T-helper 22 cell (primary cell): ENCODE results near the gene CCL4L2.
"Not testable (repeated sequence)": the region's sequence is repeated elsewhere in the genome, so short reads cannot be mapped to it uniquely, and the experiment has no call there.

Experiments used
- DNase-seq: peaks from one replicate; pipeline ENCODE4 v3.0.0-alpha.2; 2020; ENCODE audit warnings: low read depth

Gene CCL4L2

DNA sequence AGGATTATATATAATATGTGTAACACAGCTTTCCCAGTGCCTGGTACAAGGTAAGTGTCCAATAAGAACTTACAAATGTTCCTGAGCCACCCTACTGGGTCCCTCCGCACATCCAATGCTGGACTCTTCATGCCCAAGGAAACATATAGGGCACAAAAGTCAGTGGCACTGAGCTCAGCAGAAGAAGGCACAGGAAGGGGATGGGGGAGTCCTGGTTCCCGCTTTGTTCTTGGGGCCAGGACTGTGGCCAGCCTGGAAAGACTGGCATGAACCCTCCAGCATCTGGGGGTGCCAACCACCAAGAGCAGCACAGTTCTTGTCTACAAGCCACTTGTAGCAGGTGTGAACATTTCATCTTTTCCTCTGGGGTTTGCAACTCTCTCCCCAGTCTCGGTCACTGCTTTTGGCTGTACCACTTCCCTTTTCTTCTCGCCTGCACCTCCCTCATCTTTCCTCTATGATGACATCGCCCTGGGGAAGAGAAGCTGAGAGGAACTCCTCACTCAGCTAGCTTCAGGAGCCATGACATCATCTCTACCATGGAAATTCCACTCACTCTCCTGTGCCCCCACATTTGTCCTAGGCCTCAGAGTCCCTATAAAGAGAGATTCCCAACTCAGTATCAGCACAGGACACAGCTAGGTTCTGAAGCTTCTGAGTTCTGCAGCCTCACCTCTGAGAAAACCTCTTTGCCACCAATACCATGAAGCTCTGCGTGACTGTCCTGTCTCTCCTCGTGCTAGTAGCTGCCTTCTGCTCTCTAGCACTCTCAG, at the start of gene CCL4L2:
Gene CCL4L2, plus strand, starts transcription at position 625 of the 773 bp plus-strand sequence.
- DNase-seq = not testable (repeated sequence)

DNA sequence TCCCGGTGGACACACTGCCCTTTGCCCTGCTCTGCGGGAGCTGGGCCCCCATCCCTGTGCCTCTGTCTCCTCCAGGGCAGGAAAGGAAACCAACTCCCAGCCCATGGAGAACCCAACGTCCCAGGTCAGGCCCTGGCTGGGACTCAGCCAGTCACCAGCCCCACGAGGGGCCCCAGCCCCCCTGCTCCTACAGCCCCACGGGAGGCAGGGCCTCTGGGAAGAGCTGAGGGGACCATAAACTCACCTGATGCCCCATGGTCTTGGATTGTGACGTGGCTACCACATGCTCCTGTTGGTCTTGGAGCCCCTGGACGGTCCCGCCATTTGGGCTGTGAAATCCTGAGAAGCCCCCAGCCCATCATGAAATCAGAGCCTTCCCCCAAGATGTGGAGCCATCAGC, 42.0 kb upstream of the CCL4L2 start:
- not testable (repeated sequence) for DNase-seq

DNA sequence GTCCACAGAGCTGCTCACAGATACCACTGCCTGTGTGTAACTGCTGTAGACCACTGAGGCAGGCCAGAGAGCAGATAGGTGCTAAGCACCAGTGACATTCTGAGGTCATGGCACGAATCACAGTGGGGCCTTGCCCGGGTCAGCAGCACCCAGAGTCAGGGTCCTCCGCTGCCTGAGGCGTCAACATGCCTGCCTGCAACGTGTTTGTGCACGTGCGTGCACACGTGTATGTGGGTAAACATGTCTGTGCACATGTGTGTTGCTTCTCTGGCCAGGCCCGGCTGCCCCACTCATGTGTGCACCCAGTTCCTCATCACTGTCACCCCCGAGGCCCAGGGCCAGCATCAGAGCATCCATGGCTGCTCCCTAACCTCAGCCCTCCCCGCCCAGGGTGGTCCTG, 34.3 kb upstream of the CCL4L2 start, which contains the start of gene TBC1D3B:
Gene TBC1D3B, minus strand, starts transcription at position 101 of the 400 bp plus-strand sequence. CDS start 1,586 bp downstream, outside the sequence.
- not testable (repeated sequence) for DNase-seq

DNA sequence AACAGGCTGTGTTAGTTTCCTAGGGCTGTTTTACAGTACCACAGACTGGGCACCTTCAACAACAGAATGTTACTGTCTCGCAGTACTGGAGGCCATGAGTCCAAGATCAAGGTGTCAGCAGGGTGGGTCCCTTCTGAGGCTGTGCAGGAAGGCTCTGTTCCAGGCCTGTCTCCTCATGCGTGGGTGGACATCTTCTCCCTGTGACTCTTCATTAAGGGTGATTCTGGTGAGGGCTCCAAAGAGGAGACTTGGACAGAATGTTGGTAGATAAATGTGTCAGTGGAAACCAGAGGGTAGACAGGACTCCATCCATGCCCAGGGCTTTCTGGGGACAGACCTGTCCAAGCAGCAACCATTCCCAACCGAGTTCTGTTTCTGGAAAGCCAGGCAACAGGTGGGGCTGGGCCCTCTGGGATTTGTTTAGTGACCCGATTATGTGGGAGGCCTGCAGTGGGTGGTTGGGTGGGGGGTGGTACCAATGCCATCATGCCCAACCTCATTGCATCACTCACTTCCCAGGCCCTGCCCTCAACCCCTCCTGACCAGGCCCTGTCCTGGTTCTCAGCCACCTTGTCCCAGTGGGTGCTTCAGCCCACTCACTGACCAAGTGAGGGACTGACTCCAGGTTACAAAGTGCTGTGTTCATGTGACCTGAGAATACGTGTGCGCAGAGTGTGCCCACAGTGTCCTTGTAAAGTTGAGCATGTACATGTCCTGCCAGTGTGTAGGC, 29.3 kb upstream of the CCL4L2 start:
- DNase-seq = not testable (repeated sequence)

DNA sequence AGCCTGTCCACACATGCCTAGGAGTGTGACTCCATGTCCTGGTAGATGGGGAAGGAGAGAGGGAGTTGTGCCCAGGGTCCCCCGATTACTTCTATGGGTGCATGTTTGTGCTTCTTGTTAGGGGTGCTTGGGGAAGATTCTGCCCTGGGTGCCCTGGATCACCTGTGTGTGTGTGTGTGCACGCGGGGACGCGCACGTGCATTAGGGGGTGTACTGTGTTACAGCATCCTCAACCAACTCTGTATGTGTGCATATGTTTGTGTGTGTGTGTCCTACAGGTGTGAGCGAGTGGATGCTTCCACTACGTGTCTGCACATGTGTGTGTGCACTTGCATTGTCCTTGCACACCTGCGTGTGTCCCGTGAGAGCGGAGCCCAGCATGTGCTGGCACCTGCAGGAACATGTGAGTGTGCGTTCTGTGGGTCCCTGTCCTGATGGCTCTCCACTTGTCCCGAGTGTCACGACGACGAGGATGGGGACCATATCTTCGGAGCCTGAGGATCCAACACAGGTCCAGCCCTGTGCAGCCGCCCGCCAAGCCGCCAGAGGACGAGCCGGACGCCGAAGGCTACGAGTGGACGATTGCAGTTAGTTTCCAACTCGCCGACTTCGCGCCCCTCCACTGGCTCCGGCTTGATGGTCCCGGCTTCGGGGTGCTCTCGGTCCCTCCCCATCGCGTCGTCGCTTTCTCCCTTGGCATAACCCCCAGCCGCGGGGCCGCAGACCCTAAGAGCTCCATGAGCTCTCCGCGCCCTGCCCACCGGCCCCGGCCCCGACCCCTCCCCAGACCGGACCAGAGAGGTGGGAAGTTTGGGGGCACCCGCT, 28.5 kb upstream of the CCL4L2 start:
- DNase-seq = no peak

DNA sequence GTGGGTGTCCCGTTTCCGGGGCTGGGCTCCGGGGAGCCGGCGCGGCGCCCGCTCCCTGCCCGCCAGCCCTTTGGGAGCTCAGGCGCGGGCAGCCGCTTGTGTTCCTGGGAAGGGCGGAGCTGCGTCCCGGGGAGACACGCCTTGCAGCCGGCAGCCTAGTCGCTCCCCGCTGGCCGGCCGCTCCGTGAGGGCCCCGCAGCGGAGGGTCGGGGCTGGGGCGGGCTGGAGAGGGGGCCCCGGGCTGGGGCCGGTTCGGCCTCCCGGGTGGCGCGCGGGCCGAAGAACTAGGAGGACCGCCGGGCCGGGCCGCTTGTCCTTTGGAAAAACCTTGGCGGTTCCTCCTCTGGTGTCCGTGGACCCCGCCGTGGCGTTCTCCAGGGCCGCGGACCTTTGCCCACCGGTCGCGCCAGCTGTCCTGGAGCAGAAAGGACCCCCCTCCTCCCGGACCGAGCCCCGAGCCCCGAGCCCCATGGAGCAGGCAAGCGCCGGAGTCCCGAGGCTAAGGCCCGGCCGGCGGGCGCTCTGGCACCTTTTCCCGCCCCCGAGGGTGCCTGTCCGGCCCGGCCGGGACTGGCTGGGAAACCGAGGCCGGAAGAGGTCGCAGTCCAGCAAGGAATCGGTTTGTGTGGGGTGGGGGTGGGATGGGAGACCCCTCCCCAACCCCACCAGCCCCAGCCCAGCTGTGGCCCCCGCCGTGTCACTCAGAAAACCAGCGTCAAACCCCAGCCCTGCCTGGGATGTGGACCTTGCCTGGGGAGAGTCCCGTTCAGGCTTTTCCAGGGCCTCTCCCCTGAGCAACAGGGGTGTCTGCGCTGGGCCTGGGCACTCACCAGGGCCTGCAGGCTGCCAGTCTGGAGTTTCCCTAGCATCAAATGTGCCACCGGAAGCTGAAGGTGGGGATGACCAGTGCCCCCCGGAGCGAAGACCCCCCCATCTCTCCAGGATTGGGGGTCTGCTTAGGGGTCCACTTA, 27.6 kb upstream of the CCL4L2 start:
- DNase-seq = no peak

DNA sequence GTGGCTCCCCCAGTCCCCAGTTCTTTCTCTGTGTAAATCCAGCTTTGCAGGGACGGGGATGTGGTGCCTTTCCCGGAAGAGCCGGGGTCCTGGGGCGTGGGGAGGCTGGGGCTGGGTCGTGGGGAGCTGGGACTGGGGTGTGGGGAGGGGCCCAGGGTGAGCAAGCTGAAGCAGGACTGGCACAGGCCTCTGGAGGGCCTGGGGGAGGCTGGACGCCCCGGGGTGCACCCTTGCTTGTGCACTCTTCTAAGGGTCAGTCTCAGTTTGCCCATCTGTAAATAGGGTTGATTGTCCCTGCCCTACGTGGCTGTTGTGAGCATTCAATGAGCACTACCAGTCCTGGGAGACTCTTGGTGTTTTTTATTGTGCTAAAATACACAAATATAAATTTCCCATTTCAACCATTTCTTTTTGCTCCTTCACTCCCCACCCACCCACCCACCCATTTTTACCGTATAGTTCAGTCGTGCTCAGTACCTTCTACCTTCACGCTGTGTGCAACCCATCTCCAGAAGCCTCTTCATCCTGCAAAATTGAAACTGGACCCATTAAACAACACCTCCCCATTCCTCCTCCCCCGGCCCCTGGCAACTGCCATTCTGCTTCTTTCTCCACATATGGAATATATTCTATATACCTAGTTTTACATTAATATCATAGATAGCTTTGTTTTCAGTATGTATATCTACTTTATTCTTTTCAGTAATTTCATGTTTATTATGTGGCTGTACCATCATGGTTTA, 26.7 kb upstream of the CCL4L2 start:
- no peak for DNase-seq

DNA sequence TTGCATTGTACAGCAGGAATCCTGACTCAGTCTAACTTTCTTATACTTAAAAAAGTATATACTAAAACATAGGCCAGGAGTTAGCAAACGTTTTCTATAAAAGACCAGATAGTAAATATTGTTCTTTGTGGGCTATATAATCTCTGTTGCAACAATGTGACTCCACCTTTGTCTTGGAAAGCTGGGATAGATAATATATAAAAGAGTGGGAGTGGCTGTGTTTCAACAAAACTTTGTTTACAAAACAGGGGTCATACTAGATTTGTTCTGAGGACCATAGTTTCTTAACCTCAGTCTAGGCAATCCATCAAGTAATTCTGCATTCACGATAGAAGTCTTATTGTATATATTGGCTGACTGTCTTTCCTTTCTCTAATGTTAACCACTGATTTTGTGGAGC, 25.4 kb upstream of the CCL4L2 start:
- no peak for DNase-seq

DNA sequence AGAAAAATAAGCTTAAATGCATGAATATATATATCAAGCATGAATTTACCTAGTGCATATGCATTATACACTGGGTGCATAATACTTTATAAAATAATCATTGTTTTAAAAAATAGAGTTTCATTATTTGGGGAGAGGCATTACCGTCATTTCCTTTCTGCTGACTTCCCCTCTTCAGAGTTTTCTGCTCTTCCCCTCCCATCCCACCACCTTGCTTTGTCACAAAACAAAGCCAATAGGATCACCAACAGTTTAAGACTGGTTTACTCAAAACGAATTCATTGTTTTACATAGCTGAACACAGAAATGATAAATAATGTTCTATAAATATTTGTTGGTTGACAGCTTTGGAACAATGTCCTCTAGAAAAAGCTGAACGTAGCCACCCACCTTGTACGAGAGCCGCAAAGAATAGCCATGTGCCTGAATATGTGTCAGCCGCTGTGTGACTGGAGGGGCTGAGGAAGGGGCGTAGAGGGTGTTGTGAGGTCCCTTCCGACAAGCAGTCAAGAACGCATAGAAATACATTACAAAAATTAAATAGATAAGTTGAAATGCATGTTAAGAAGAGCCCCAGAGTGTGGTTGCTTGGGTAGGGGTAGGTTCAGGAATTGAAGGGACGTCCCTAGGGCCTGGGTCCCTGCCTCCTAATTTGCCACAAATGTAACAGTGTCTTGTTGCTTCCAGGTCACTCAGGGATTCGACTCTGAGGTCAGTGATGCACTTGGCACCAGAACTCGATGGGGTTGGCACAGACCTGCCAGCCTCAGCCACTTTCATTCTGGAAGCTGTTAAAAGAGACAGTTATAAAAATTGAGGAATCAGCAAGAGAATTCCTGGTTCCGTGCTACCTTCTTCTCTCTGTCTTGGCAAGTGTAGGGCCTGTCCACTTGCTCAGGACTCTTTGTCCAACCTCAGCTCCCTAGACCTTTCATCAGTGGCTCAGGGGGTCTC, 23.8 kb upstream of the CCL4L2 start:
- not testable (repeated sequence) for DNase-seq

DNA sequence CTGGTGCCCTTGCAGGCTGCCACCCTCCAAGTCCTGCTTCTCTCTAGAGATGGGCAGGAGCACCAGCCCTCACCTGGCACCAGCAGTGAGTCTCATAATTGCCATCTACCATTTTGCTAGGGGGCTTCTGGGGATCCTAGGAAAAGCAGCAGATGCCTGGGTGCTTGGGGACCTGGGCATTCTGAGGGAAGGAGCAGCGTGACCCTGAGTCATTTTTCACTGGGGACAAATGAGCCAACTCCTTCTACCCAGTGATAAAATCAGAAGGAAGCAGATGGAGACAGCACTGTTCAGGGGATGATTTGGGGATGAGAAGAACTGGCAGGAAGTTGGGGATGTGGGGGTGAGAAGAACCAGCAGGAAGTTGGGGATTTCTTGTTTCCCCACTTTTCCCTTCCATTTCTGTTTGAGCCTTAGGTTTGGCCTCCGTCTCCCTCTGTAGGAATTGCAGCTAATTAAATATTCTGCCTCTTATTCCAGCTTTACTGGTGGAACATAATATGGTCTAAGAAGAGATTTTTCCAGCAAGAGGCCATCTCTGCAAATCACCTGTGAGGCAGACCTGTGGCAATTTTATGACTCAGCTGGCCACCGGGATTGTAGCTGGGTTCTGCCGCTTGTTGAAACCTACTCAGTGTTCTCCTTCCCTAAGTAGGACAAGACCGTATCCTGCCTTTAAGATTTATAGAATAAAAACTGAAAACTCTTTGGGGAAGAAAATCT, 22.8 kb upstream of the CCL4L2 start:
- DNase-seq = not testable (repeated sequence)

DNA sequence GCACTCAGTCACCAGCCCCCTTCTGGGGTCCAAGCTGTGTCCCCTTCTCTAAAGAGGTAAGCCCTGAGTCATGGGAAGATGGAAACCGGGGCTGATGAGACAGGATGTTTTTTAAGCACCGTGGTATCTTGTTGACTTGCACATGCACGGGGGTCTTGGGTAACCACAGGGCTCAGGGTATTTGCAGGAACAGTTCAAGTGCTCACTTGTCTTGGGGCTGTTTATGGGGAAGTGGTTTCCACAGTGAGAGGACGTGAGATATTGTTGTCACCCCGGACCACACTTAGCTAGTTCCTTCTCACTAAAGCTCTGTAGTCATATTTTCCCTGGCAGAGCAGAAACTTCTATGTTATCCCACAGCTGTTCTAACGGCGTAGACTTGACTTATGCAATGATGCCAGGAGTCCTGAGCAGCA, 22.0 kb upstream of the CCL4L2 start:
- no peak for DNase-seq

DNA sequence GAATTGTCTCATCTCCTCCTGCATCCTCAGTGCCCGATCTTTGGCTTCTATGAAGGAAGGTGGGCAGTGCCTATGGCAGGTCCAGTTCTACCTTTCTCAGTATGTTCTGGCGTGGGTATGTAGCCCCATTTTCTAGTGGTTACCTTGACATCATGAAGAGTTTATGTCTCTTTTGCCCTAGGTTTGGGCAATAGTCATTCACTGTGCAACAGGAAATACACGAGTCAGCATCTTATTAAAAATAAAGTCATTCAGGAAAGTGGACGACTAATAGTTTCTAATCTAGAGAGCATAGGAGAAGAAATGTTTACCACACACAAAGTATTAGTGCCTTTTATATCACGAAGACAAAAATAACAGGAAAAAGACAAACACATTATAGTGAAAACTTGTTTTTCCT, 20.9 kb upstream of the CCL4L2 start:
- not testable (repeated sequence) for DNase-seq

DNA sequence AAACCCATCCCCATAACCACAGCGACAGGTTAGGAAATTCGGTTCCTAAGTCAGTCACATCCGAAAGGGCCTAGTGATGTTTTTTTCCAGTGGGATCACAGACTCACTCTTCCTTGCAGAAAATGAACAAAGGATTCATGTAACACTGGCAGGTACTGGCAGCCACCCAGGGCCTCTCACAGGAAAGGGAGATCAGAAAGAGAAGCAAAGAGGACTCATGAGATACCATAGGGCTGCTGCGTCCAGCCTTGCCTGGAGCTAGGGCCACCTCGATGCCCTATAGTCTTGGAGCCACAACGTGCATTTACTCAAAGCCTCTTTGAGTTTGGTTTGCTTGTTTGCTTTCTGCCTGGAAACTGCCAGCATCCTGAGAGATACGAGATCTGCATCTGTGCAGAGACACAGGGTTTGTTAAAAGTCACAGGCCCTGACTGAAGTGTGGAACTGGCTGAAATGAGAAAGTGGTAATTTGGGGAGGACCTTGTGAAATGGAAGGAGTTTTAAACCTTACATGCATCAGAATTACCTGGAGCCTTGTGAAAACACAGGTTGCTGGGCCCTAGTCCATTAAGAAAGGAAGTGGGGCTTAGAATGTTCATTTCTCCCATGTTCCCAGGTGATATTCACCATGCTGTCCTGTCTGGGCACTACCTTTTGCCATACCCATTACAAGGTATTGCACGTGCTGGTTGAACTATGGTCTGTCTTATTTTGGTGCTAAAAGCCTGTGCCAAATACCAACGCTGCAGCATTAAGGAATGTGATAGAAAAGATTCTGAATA, 20.1 kb upstream of the CCL4L2 start:
- not testable (repeated sequence) for DNase-seq

DNA sequence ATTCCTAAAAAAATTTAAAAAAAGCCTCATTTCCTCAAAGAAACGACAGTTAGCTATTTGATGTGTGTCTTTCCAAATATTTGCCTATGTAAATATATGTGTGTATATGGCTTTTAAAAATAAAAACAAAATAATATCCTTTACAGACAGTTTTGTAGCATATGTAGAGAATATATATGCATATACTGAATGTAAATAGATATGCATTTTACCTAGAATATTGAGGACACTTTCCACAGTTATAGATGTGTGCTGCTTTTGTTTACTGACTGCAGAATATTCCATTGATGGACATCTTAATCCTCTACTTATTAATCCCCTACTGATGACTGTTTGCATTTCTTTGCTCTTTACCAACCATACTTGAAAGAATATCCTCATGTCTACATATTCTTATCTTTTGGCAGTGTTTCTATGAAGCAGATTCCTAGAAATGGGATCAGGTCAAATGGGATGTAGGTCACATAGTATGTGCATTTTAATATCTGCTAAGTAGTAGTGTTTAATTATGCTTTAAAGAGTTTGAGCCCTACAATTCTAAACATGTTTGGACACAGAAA, 17.6 kb upstream of the CCL4L2 start:
- DNase-seq = no peak

DNA sequence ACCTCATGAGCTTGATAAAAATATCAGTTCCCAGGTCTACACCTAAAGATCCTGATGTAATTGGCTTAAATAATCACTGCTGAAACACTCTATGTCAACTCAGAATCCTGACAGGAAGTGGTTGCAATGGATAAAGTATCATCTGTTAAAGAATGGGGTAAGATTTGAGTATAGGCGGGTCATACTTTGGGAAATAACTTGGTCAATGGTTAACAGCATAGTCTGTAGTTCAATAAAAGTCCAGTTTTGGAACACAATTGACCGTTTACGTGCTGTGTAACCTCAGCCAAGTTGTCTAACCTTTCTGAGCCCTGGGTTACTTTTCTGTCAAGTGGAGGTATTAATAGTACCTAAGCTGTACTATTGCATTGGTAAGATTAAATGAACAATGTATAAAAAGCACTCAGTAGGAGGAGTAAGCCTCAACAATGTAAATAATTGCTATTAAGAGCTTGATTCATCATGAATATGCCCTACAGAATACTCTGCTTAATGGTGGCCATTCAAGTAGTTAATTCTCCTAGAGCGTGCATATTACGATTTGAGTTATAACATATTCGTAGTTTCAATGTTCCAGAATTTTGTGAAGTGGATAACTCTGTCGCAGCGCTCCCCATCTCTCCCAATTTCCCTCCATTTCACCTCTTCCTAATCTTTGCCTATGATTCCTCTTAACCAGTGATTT, 16.6 kb upstream of the CCL4L2 start:
- not testable (repeated sequence) for DNase-seq

DNA sequence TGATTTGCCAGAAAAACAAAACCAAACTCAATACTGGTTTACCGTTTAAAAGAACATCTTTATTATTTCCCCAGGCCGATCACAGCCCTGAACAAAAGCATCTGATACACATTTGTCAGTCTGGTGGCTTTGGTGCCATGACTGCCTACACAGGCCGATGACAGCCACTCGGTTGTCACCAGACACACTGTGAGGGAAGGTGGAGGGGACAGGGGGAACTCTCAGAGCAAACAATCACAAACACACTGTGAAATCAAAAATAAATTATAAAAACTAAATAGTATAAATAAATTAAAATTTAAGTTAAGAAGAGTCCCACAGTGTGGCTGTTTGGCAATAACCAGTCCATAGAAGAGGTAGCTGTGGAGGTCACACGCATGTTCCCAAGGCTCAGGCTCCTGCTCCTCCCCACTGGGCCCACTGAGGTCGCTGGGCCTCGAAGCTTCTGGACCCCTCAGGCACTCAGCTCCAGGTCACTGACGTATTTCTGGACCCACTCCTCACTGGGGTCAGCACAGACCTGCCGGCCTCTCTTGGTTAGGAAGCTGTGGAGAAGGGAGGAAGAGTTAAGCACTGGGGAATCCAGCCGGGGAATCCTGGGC, 15.9 kb upstream of the CCL4L2 start:
- not testable (repeated sequence) for DNase-seq
